Activated CD8-positive, alpha-beta memory T cell treated with anti-CD3 and anti-CD28 coated beads for 1 hour (primary cell): ENCODE data around the gene KSR2.
"Not testable (repeated sequence)": the region's sequence is repeated elsewhere in the genome, so short reads cannot be mapped to it uniquely, and the experiment has no call there.

Experiments used
- DNase-seq, 2 donors: peaks; one replicate each; pipeline ENCODE4 v3.0.0-alpha.2; 2020; ENCODE audit warnings: low read depth in 1 of 2; ENCODE audit errors: extremely low read depth in 1 of 2

Gene KSR2

DNA sequence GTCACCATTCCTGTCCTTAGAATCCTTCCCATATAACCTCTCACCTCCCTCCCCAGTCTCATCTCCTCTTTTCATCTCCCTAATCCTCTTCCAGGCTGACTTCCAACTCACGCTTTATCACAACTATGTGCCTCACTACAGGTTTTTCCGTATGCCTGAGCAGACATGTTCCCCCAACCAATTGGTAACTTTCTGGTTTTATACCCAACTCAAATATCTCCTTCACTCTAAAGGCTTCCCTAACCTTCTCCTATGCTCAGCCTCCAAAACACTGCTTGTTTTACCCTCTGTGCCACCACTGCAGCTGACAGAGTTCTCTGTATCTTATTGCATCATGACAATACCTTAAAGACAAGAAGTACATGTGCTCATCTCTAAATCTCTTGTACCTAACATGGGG, 139.7 kb downstream of the KSR2 start:
- DNase-seq = no peak

DNA sequence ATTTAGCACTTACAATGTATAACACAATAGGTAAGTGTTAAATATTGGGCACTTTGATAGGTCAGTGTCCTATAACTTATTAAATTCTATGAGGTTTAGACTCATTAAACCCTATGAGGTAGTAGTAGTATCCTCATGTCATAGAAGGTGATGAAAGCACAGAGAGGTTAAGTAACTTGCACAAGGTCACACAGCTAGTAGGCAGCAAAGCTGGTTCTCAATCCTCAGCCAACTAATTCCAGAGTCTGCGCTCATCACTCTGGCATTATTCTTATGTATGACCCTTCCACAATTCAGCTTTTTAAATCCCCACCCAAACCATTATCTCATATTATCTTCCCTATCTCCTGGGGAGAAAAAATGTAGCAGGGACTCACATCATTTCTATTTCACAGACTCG, 141.1 kb downstream of the KSR2 start:
- no peak for DNase-seq

DNA sequence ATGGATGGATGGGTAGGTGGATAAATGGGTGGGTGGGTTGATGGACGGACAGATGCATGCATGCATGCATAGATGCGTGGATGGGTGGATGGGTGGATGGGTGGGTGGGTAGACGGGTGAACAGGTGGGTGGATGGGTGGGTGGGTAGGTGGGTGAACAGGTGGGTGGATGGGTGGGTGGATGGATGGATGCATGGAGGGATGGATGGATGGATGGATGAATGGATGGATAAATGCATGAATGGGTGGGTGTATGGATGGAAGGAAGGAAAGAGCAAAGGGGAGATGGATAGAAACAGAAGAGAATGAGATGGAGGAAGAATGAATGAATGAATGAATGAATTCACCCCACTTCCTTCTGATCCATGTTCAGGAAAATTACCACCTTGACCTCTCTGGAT, 143.0 kb downstream of the KSR2 start:
- no peak for DNase-seq

DNA sequence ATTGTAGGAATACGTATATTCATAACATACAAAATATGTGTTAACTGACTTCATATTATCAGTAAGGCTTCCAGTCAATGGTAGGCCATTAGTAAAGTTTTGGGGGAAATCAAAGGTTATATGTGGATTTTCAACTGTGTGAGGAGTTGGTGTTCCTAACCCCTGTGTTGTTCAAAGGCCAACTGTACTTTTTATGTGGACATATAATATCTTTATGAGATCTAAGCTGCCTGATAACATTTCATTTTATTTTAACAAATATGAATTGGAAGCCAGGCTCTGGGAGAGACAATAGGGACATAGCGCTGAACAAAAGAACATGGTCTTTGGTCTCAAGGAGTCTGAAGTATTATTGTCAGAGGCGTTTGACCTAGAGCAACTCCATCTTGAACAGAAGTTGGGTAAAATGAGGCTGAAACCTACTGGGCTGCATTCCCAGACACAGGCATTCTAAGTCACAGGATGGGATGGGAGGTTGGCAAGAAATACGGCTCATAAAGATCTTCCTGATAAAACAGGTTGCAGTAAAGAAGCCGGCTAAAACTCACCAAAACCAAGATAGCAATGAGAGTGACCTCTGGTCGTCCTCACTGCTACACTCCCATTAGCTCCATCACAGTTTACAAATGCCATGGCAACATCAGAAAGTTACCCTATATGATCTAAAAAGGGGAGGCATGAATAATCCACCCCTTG, 147.2 kb downstream of the KSR2 start:
- DNase-seq = no peak

DNA sequence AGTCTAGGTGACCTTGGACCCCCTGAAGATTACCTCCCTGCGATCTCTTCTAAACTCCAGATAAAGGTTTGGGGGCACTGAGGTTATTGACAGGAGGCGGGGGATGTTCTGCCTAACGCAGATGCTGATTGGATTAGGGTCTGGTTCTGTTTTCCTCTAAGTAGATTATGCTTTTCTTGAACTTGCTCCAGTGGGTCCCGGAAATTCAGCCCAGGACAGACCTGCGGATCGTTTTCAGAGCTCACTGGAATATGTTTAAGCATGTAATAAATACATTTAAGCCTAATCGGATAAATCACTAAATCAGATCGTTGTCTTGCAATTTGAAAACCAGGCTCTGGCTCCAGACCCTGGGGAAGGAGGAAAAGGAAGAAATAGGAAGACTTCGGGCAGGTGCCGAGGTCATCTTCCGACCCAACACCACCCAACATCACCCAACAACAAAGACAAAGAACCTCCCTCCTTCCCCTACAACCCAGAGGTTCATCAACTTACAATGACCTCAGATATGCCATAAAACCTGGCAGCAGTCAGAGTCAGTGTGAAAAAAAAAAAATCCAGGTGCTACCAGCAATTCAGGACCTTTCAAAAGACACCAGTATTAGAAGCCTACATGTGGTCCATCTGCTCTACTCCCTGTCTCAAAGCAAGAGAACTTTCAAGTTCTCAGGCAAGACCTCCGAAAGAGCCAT, 148.4 kb downstream of the KSR2 start:
- no peak for DNase-seq

DNA sequence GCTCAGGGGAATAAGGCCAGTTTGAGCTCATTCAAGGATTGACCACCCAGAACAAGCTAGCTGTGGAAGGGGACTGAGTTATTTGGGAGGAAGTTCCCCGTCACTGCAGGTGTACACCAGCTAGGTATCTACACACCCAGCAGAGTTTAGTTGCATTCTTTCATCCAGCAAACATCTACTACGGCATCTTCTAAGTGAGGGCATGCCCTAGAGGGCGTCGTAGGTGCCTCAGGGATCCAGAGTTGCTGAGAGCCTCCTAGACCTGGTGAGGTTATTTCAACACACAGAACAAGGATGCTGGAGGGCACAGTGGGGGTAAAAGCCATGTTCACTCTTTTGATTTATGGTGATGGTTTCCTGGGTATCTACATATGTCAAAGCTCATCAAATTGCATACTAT, 149.6 kb downstream of the KSR2 start:
- DNase-seq = no peak

DNA sequence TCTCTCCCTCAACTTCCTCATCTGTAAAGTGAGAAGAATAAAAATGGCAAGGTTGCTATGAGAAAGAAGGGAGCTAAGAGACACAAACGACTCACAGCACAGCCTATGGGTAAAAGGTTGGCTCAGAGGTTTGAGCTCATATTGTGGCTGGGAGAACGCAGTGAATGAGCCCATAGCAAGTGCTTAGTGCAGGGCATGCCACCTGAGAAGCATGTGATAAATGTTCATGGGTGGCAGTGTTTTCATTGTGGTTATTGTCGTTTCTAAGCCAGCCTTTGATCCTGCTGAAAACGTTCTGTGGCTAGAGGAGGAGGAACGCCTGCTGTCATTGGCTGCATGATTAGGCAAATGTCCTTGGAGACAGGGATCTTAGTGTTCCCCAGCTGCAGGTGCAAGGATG, 150.4 kb downstream of the KSR2 start:
- DNase-seq = no peak

DNA sequence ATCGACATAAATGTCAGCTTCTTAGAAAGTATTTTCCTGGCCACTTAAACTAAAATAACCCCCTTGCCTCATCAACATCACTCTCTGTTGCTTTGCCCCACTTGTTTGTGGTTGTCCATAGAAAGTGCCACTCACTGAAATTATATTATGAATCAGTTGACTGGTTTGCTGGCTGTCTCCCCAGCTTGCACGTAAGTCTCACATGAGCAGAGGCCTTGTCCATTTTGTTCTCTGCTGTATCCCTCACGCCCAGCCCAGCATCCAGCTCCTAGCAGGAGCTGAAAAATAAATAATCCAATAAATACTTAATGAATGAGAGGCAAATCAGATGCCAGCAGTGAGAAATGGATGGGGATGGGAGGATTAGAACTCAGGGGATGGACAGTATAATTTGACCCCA, 159.3 kb downstream of the KSR2 start:
- no peak for DNase-seq

DNA sequence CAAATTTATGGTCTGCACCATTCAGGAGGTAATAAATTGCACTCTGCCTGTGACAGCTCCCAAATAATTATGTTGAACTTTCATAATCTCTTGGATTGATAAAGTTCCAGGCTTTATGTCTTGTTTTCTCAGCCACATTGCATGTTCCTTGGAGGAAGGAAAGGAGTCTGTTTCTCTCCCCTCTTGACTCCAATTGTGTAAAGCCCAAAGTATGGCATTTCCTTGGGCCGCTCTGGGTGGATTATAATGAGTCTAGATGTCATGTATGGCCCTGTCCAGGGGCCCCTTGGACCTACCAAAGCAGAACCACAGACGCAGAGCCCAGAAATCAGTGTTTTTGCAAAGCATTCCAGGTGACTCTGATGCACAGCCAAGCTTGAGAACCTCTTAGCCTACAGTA, 160.8 kb downstream of the KSR2 start:
- DNase-seq = no peak

DNA sequence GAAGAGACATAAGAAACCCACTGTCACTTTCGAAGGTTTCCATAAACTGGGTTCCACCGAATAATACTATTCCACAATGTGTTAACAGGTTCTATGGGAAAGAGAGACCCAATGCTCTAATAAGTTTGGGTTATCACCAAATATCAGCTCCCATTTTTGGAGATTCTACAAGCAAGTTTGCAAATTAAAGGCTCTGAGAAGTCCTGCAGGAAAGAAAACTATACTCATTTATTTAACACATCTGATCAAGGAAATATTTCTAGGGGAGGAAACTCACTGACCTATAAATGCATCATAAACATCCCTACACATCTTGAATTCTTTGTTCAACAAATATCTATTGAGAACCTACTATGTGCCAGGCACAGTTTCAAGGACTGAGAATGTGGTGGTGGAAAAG, 161.4 kb downstream of the KSR2 start:
- DNase-seq = no peak

DNA sequence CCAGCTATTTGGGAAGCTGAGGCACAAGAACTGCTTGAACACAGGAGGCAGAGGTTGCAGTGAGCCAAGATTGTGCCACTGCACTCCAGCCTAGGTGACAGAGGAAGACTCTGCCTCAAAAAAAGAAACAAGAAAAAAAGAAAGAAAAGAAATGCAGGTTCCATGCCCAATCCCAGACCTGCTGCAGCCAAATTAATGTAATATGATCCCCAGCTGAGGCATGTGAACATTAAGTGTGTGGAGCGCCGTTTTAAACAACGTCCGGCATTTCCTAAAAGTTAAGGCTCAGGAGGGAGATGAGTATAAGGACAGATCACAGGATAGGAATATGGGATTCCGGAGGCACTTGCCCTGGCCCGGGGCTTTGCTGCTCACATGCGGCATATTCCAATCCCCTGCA, 162.9 kb downstream of the KSR2 start:
- DNase-seq = no peak

DNA sequence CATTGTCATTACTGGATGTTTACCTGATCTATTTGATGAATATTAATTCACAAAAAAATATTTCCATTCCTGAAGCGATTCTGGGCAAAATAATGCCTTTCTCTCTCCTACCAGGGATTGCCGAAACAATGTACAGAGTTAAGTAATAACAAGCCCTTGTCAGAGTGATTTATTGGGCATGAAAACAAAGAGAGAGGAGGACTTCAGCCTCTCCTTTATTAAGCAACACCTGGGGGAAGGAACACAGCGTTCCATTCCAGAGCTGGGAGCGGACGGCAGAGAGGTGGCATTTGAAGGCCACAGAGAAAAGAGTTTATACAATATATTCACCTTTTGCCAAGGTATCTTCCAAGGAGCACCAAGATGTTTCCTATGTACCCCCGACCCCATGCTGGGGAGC, 165.8 kb downstream of the KSR2 start:
- no peak for DNase-seq

DNA sequence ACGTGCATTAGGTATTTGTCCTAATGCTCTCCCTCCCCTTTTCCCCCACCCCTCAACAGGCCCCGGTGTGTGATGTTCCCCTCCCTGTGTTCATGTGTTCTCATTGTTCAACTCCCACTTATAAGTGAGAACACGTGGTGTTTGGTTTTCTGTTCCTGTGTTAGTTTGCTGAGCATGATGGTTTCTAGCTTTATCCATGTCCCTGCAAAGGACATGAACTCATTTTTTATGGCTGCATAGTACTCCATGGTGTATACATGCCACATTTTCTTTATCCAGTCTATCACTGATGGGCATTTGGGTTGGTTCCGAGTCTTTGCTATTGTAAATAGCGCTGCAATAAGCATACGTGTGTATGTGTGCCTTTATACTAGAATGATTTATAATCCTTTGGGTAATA, 168.1 kb downstream of the KSR2 start:
- DNase-seq = not testable (repeated sequence)

DNA sequence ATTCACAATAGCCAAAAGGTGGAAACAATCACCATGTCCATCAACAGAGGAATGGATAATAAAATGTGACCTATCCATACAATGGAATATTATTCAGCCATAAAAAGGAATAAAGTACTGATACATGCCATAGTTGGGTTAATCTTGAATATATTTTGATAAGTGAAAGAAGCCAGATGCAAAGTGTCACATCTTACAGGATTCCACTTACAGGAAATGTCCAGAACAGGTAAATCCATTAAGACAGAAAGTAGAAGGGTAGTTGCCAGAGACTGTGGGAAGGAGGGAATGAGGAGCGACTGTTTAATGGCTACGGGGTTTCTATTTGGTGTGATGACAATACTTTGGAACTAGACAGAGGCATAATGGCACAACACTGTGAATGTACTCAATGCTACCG, 171.6 kb downstream of the KSR2 start:
- no peak for DNase-seq

DNA sequence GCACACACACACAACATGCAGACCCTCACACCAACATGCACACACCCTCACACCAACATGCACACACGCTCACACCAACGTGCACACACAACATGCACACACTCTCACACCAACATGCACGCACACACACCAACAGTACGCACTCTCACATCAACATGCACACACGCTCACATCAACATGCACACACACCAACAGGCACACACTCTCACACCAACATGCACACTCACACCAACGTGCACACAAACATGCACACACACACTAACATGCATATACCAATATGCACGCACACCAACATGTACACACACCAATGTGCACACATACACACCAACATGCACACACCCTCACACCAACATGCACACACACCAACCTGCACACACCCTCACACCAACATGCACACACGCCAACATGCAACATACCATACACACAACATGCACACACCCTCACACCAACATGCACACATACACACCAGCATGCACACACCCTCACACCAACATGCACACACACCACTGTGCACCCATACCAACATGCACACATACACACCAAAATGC, 175.8 kb downstream of the KSR2 start:
- DNase-seq = no peak

DNA sequence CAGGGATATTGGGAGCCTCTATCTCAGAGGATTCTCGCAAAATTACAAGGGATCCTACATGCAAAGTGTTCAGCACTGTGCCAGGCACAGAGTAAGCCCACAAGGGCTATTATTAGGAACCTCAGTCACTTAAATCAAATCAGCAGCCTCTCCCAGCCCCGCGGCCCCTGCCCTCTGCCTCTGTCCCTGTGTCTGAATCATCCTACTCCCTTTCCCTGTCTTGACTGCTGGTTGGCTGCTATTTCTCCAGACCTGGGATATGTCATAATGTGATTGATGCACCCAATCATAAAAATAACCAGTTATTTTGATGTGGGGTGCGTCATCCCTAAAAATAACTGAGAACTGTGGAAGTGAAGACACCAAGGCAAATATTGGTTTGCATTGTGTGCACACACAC, 176.3 kb downstream of the KSR2 start:
- DNase-seq = no peak

DNA sequence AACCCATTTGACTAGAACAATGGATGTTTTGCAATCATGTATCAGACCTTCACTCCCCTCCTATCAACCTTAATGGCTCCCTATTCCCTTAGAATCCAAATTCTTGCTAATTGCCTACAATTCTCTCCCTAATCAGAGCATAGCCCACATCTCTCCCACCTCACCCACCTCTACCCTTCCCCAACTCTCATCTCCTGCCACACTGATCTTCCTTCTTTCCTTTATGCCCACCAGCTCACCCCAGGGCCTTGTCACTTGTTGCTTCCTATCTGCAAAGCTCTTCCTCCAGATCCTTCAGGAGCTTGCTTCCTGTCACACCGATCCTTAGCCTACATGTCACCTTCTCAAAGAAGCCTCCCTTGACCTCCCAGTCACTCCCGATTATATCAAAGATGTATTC, 177.8 kb downstream of the KSR2 start:
- no peak for DNase-seq

DNA sequence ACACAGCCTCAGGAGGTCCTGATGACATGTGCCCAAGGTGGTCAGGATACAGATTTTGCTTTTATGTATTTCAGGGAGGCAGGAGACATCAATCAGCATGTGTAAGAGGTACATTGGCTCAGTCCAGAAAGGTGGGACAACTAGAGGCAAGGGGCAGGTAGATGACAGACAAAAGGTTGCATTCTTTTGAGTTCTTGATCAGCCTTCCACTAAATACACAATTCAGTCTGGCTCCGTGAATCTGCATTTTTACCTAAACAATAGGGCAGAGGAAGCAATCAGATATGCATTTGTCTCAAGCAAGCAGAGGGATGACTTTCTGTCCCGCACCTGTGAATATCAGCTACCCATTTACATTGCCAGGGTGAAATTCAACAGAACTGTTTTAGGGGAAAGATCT, 178.6 kb downstream of the KSR2 start:
- DNase-seq = no peak

DNA sequence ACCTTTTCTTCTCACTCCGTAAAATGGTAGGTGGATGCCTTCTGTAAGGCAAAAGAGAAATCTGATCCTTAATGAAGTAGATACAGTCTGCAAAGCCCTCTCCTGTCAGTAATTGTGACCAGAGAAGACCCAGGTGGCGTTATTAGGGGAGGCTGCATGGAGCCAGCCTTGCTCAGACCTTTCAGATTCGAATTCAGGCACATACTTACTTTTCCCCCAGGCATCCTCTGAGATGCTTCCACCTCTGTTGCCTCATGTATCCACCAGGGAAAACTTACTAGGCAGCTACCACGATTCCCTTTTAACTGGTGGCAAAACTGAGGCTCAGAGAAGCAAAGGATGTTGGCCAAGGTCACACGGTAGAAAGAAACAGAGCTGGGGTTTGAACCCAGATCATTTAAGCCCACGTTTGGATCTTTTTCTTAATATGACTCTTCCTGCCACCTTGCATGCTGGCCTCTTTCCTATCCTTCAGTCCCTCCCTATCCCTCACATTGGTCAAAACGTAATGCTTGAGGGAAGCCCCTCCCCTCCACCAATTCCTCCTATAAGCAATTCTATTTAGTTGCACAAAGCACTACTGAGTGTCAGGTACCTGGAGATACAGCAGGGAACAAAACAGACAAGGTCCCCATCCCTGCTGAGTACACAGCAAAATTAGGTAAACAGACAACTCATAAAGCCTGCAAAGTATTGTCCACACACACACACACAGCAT, 179.4 kb downstream of the KSR2 start:
- no peak for DNase-seq

DNA sequence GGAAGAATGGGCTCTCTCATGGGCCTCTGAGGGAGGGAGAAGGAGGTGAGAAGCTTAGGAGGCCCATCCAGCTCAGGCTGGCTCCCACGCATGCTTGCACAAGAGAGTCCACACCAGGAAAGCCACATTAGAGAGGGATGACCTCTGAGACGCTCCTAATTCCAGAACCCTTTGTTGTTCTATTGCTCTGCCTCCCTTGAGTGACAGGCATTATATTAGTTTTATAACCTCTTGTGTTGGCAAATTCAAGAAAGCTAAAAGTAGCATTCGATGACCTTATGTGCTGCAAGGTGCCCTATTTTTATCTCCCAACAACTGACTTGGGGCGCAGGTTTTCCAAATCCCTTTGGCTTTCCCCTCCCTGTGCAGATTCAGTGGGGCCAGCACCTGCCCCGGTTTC, 190.1 kb downstream of the KSR2 start:
- DNase-seq = no peak

DNA sequence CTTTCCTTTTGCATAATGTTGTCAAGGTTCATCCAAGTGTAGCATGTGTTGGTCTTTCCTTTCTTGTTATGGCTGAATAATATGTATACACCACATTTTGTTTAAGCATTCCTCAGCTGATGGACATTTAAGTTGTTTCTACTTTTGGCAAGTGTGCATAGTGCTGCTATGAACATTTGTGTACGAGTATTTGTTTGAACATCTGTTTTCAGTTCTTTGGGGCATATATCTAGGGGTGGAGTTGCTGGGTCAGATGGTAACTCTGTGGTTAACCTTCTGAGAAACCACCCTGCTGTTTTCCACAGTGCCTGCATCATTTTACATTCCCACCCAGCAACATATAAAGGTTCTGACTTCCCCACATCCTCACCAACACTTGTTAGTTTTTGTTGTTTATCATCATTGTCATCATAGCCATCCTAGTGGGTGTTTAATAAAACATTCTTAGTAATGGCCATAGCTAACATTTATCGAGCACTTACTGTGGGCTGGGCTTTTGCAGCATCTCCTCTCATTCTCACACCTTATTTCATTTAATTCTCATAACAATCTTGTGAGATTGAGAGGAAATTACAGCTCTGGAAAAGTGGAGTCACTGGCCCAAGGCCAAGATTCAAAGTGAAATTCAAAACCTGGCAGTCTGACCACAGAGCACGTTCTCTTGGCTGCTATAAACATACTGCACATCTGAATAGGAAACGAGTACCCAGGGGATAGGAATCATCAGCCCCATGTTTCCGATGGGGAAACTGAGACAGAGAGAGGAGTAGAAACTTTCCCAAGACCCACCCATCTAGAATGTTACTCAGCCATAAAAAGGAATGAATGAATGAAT, 193.6 kb downstream of the KSR2 start:
- DNase-seq = no peak
